ENCODE data around the gene FXYD7. TPM values are rescaled to one million over a fixed set of nuclear protein-coding genes. Genes with fewer than 3 reads are reported as not detected.

Gene FXYD7
- total and polyA plus RNA-seq, 10 donors, result 1.2 to 4.4 (median 2.3) TPM; not detected in 1

DNA sequence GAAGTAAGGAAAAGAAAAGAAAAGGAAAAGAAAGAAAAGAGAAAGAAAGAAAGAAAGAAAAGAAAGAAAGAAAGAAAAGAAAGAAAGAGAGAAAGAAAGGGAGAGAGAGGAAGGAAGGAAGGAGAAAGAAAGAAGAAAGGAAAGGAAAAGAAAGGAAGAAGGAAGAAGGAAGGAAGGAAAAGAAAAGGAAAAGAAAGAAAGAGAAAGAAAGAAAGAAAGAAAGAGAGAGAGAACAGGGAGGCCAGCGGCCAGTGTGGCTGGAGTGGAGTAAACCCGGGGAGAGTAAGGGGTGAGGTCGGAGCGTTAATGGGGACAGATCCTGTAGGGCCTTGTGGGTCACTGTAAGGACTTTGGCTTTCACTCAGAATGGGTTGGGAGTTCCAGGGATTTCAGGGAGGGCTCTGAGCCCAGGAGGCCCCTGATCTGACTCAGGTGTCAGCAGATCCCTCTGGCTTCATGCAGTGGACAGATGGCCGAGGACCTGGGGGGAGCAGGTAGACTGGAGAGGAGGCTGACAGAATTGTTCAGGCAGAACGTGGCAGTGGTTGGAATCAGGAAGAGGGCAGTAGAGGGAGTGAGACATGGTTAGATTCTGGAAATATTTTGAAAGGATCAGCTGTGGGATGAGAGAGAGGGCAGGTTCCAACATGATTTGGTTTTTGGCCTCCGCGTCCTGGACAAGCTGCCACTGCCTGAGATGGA lies 47.2 kb upstream of the FXYD7 start:
- no peaks in the 10 kb centered on the region for H3K36me3 ChIP-seq
- 74 to 85% (median 82%) methylated on average over 8 of the region's 8 CpGs for WGBS, 5 donors
- H3K4me1 ChIP-seq, result peaks cover 0 to 5% (median 4%) of the 10 kb centered on the region in 6 donors
- intact Hi-C loops (cut with DNase I; ENCODE audit: low total_unique reads), result no loop called here
- no peak overlapping the region for H3K27ac ChIP-seq
- no peak overlapping the region for H3K4me3 ChIP-seq
- DNase-seq, result no peak
- H3K9me3 ChIP-seq, result no peaks in the 10 kb centered on the region
- TF ChIP-seq POLR2AphosphoS5 (IDR thresholded peaks at IDR 0.05) (no peak), POLR2A (IDR thresholded peaks at IDR 0.05) (no peak)
- TF ChIP-seq, protein P1, sequence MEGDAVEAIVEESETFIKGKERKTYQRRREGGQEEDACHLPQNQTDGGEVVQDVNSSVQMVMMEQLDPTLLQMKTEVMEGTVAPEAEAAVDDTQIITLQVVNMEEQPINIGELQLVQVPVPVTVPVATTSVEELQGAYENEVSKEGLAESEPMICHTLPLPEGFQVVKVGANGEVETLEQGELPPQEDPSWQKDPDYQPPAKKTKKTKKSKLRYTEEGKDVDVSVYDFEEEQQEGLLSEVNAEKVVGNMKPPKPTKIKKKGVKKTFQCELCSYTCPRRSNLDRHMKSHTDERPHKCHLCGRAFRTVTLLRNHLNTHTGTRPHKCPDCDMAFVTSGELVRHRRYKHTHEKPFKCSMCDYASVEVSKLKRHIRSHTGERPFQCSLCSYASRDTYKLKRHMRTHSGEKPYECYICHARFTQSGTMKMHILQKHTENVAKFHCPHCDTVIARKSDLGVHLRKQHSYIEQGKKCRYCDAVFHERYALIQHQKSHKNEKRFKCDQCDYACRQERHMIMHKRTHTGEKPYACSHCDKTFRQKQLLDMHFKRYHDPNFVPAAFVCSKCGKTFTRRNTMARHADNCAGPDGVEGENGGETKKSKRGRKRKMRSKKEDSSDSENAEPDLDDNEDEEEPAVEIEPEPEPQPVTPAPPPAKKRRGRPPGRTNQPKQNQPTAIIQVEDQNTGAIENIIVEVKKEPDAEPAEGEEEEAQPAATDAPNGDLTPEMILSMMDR (IDR thresholded peaks at IDR 0.05 in 8 of 11, conservative IDR thresholded peaks at IDR 0.05 in 3 of 11), result no peak
- H3K27me3 ChIP-seq (replicated peaks in 1 of 7), result peaks cover 0 to 7% (median 3%) of the 10 kb centered on the region in 7 donors

DNA sequence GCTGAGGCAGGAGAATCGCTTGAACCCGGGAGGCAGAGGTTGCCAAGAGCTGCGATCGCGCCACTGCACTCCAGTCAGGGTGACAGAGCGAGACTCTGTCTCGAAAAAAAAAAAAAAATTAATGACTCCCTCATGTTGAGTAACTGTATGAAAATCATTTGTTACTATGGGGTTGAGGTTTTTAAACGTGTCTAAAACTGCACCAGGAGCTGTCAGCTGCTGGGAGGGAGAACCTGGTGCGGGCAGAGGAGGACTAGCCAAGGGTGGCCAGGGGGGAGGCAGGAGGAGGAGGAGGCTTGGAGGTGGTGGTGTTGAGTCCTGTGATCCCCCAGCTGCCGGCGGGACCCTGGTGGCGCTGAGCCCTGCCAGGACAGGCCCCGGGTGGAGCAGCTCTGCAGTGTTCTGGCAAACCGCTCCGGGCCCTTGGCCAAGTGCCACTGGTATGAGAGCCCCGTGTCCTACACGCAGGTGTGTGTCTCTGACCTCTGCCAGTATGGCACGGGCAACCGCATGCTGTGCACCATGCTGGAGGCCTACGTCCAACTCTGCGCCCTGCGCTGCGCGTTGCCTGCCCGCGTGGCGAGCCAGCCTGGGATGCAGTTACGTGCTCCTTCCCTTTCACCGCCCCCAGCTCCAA lies 44.5 kb upstream of the FXYD7 start:
- TF ChIP-seq POLR2AphosphoS5 (IDR thresholded peaks at IDR 0.05) (no peak), POLR2A (IDR thresholded peaks at IDR 0.05) (no peak)
- Histone ChIP-seq H3K9me3 (no peaks in the 10 kb centered on the region), H3K4me1 (no peaks in the 10 kb centered on the region), H3K27ac (no peak overlapping the region), H3K27me3 (replicated peaks in 1 of 7) (no peaks in the 10 kb centered on the region), H3K4me3 (no peak overlapping the region), H3K36me3 (no peaks in the 10 kb centered on the region)
- WGBS, 5 donors, result 85 to 91% (median 87%) methylated on average over 24 to 29 of the region's 29 CpGs
- no peak for DNase-seq
- intact Hi-C loops (cut with DNase I; ENCODE audit: low total_unique reads), result no loop called here

DNA sequence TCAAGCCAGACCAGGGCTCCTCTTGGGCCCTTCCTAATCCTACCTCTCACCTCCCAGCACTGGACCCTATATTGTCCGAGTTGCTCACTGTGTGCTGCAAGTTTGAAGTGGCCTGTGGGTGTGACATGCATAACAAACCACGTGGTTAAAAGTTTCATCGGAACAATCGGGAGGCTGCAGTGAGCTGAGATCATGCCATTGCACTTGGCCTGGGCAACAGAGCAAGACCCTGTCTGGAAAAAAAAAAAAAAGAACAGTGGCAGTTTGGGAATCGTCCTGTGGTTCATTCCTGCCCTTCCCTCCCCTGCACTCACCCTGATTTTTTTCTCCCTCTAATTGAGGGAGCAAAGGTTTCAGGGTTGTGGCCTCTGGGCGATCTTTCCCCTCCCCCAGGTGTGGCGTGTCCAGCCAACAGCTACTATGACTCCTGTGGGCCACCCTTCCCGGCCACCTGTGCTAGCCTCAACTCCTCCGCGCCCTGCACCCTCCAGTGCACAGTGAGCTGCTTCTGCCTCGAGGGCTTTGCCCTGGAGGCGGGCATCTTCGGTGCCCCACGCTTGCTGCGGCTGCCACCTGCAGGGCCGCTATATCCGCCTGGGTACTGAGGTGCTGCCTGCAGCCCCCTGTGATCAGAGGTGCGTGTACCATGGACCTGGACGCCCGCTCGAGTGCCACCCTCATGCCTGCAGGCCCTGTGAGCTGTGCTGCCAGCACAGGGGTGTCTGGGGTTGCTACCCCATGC lies 43.7 kb upstream of the FXYD7 start:
- no peak overlapping the region for H3K27ac ChIP-seq
- no peaks in the 10 kb centered on the region for H3K4me1 ChIP-seq
- DNase-seq, result no peak
- intact Hi-C loops (cut with DNase I; ENCODE audit: low total_unique reads), result no loop called here
- TF ChIP-seq POLR2AphosphoS5 (IDR thresholded peaks at IDR 0.05), result no peak
- TF ChIP-seq, protein P1 (IDR thresholded peaks at IDR 0.05 in 8 of 11, conservative IDR thresholded peaks at IDR 0.05 in 3 of 11), result no peak
- TF ChIP-seq POLR2A (IDR thresholded peaks at IDR 0.05), result no peak
- no peaks in the 10 kb centered on the region for H3K36me3 ChIP-seq
- H3K27me3 ChIP-seq (replicated peaks in 1 of 7), result no peaks in the 10 kb centered on the region
- H3K9me3 ChIP-seq, result no peaks in the 10 kb centered on the region
- H3K4me3 ChIP-seq, result no peak overlapping the region
- WGBS, 5 donors, result 81 to 88% (median 83%) methylated on average over 19 to 21 of the region's 21 CpGs

DNA sequence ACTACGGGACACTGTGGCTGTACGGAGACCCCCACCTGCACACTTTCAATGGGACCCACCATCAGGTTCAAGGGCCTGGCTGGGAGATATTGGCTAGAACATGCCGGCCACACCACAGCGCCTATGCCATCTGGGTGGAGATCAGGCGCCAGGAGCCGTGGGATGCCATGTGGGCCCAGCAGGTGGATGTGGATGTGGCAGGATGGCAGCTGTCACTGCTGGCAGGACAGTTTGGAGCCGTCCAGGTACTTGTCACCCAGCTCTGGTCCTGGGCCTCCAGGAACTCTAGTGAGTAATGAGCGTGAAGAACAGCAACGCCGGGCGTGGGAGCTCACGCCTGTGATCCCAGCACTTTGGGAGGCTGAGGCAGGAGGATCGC lies 43.2 kb upstream of the FXYD7 start:
- Histone ChIP-seq H3K4me1 (no peaks in the 10 kb centered on the region), H3K27ac (no peak overlapping the region), H3K27me3 (replicated peaks in 1 of 7) (no peaks in the 10 kb centered on the region), H3K4me3 (no peak overlapping the region), H3K9me3 (no peaks in the 10 kb centered on the region), H3K36me3 (no peaks in the 10 kb centered on the region)
- DNase-seq, result no peak
- 86 to 94% (median 93%) methylated on average over 12 to 13 of the region's 13 CpGs for WGBS, 5 donors
- intact Hi-C loops (cut with DNase I; ENCODE audit: low total_unique reads), result no loop called here
- TF ChIP-seq, protein P1 (IDR thresholded peaks at IDR 0.05 in 8 of 11, conservative IDR thresholded peaks at IDR 0.05 in 3 of 11), result no peak
- no peak for TF ChIP-seq POLR2AphosphoS5 (IDR thresholded peaks at IDR 0.05)
- no peak for TF ChIP-seq POLR2A (IDR thresholded peaks at IDR 0.05)
